K562 (cell line): ENCODE results near the gene CARMIL3. TPM values are rescaled to one million over a fixed set of nuclear protein-coding genes. Genes with fewer than 3 reads are reported as not detected.

Experiments used
- CC2D1A ChIP-seq: fragments of 450-650 bp; IDR thresholded peaks from 2 replicates; pipeline ENCODE4 v1.6.1; 2017; ENCODE audit warnings: mild to moderate bottlenecking
- GATA2 ChIP-seq: sonication (generic); formaldehyde crosslinking; IDR thresholded peaks from 2 replicates; pipeline ENCODE4 v1.4.0; 2020; ENCODE audit warnings: mild to moderate bottlenecking, missing genetic modification reagents
- HLTF ChIP-seq: fragments of 450-650 bp; IDR thresholded peaks from 2 replicates; pipeline ENCODE4 v1.6.1; 2016
- KAT7 ChIP-seq: sonication (generic); formaldehyde crosslinking; IDR thresholded peaks from 2 replicates; pipeline ENCODE4 v1.8.0; 2022; ENCODE audit warnings: missing genetic modification reagents, mild to moderate bottlenecking, borderline replicate concordance
- KDM2B ChIP-seq: fragments of 250-450 bp; sonication (Bioruptor Pico); IDR thresholded peaks from 2 replicates; pipeline ENCODE4 v1.8.0; 2021; ENCODE audit warnings: mild to moderate bottlenecking, moderate library complexity
- L3MBTL2 ChIP-seq: fragments of 450-650 bp; IDR thresholded peaks from 2 replicates; pipeline ENCODE4 v1.6.1; 2016; ENCODE audit warnings: mild to moderate bottlenecking, moderate library complexity
- NFYB ChIP-seq: IDR thresholded peaks from 2 replicates; pipeline ENCODE4 v1.6.1; 2011; ENCODE audit warnings: mild to moderate bottlenecking, moderate library complexity; ENCODE audit not compliant: insufficient read length; ENCODE audit errors: extremely low read depth
- NONO ChIP-seq, 2 experiments: fragments of 200-400 bp in 1 of 2; fragments of 450-650 bp in 1 of 2; formaldehyde crosslinking in 1 of 2; IDR thresholded peaks; 2 replicates each; pipeline ENCODE4 v1.6.1; 2017; ENCODE audit warnings: low read depth in 2 of 2, mild to moderate bottlenecking in 2 of 2, moderate library complexity in 2 of 2, low read length in 1 of 2
- OTX1 ChIP-seq: fragments of 450-650 bp; formaldehyde crosslinking; IDR thresholded peaks from 2 replicates; pipeline ENCODE4 v1.4.0; 2022; ENCODE audit warnings: mild to moderate bottlenecking
- PML ChIP-seq: IDR thresholded peaks from 2 replicates; pipeline ENCODE4 v1.6.1; 2012; ENCODE audit warnings: low read length, inconsistent platforms
- POLR2A ChIP-seq: fragments of 450-650 bp; conservative IDR thresholded peaks from 2 replicates; pipeline ENCODE4 v1.6.1; 2016
- POLR2B ChIP-seq: fragments of 450-650 bp; IDR thresholded peaks from 2 replicates; pipeline ENCODE4 v1.6.1; 2018; ENCODE audit warnings: low read depth; ENCODE audit not compliant: partially characterized antibody
- RBM14 ChIP-seq: fragments of 200-400 bp; formaldehyde crosslinking; IDR thresholded peaks from 2 replicates; pipeline ENCODE4 v1.6.1; 2018; ENCODE audit warnings: low read depth, mild to moderate bottlenecking, low read length, moderate library complexity, borderline replicate concordance; ENCODE audit not compliant: insufficient read depth
- RNF2 ChIP-seq: sonication (generic); IDR thresholded peaks from 2 replicates; pipeline ENCODE4 v1.6.1; 2016
- XRCC3 ChIP-seq: fragments of 450-650 bp; IDR thresholded peaks from 2 replicates; pipeline ENCODE4 v1.6.1; 2017; ENCODE audit warnings: mild to moderate bottlenecking, moderate library complexity
- ZNF184 ChIP-seq: sonication (generic); formaldehyde crosslinking; IDR thresholded peaks from 2 replicates; pipeline ENCODE4 v1.5.0; 2020; ENCODE audit warnings: missing genetic modification reagents
- ZNF408 ChIP-seq: fragments of 250-450 bp; sonication (Bioruptor Pico); IDR thresholded peaks from 2 replicates; pipeline ENCODE4 v1.4.0; 2020; ENCODE audit warnings: low read depth, mild to moderate bottlenecking, moderate library complexity
- ZNF444 ChIP-seq: fragments of 250-450 bp; sonication (Bioruptor Pico); IDR thresholded peaks from 2 replicates; pipeline ENCODE4 v1.4.0; 2020; ENCODE audit warnings: mild to moderate bottlenecking, moderate library complexity
- polyA plus RNA-seq, 8 experiments: library from polyadenylated mRNA; depleted of rRNA in 4 of 8; stranded (reverse) in 5 of 8; unstranded in 3 of 8; fragments of >200 nt; fragmentation: Nextera tagmentation in 2 of 8; fragmentation: Illumina TruSeq in 1 of 8; extraction: Ambion mirVana in 2 of 8; extraction: Trizol in 1 of 8; gene quantifications; 2 replicates each; pipeline versions ENCODE4 v1.2.1 to v1.2.3, GENCODE V29; 2011 to 2014; ENCODE audit warnings: inconsistent platforms in 1 of 8, missing spikeins in 1 of 8
- total RNA-seq, 7 experiments: library from RNA; depleted of rRNA in 6 of 7; stranded (reverse); fragments of >200 nt in 6 of 7; fragmentation: Illumina TruSeq in 2 of 7; extraction: Trizol in 2 of 7; gene quantifications; 2 replicates each; pipeline versions ENCODE4 v1.2.1 to v1.2.3, GENCODE V29; 2011 to 2021; ENCODE audit warnings: low replicate concordance in 1 of 7
- TF ChIP-seq, protein P1 (sequence below), 2 experiments: fragments of 450-650 bp; conservative IDR thresholded peaks; 2 replicates each; pipeline ENCODE4 v1.6.1; 2017; ENCODE audit warnings: mild to moderate bottlenecking in 2 of 2, moderate library complexity in 2 of 2
- TF ChIP-seq, protein P2 (sequence below): fragments of 250-450 bp; sonication (Bioruptor Pico); IDR thresholded peaks from 2 replicates; pipeline ENCODE4 v1.5.0; 2021
- TF ChIP-seq, protein P3 (sequence below): sonication (generic); formaldehyde crosslinking; IDR thresholded peaks from 2 replicates; pipeline ENCODE4 v1.8.0; 2023; ENCODE audit warnings: missing genetic modification reagents, mild to moderate bottlenecking, borderline replicate concordance

CARMIL3 gene
- total and polyA plus RNA-seq, 9 of the 15 experiments (the other 6 are each of a cell fraction or from before 2014, with no cell fraction given): 0.01 to 0.11 (median 0.05) TPM; not detected in 5

- TF ChIP-seq POLR2B: peak; percentile 92
- TF ChIP-seq ZNF184 (CRISPR knock-in tag): no peak
- TF ChIP-seq, protein P1, sequence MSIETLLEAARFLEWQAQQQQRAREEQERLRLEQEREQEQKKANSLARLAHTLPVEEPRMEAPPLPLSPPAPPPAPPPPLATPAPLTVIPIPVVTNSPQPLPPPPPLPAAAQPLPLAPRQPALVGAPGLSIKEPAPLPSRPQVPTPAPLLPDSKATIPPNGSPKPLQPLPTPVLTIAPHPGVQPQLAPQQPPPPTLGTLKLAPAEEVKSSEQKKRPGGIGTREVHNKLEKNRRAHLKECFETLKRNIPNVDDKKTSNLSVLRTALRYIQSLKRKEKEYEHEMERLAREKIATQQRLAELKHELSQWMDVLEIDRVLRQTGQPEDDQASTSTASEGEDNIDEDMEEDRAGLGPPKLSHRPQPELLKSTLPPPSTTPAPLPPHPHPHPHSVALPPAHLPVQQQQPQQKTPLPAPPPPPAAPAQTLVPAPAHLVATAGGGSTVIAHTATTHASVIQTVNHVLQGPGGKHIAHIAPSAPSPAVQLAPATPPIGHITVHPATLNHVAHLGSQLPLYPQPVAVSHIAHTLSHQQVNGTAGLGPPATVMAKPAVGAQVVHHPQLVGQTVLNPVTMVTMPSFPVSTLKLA (conservative IDR thresholded peaks at IDR 0.05): no peak; a peak in 1 of 4 replicates
- 0 out of 2 replicates have a peak, but pooled peaks have one; percentile 37 for TF ChIP-seq RNF2
- no peak for TF ChIP-seq ZNF444 (CRISPR knock-in tag)
- TF ChIP-seq XRCC3: no peak
- peak; percentile 53; the same call in 1 of the 2 replicates for TF ChIP-seq GATA2
- TF ChIP-seq, protein P2, sequence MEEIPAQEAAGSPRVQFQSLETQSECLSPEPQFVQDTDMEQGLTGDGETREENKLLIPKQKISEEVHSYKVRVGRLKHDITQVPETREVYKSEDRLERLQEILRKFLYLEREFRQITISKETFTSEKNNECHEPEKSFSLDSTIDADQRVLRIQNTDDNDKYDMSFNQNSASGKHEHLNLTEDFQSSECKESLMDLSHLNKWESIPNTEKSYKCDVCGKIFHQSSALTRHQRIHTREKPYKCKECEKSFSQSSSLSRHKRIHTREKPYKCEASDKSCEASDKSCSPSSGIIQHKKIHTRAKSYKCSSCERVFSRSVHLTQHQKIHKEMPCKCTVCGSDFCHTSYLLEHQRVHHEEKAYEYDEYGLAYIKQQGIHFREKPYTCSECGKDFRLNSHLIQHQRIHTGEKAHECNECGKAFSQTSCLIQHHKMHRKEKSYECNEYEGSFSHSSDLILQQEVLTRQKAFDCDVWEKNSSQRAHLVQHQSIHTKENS (CRISPR knock-in tag): no peak
- TF ChIP-seq ZNF408 (CRISPR knock-in tag): no peak
- no peak for TF ChIP-seq CC2D1A
- TF ChIP-seq PML: peak; percentile 50
- peak in 1 of 2 experiments; percentile 98; a peak in 2 of 4 replicates for TF ChIP-seq NONO (IDR thresholded peaks at IDR 0.05; ENCODE audit: low read depth in 2 of 2, low read length in 1 of 2)
- TF ChIP-seq KAT7: peak; percentile 65; the same call in 1 of the 2 replicates
- TF ChIP-seq, protein P3, sequence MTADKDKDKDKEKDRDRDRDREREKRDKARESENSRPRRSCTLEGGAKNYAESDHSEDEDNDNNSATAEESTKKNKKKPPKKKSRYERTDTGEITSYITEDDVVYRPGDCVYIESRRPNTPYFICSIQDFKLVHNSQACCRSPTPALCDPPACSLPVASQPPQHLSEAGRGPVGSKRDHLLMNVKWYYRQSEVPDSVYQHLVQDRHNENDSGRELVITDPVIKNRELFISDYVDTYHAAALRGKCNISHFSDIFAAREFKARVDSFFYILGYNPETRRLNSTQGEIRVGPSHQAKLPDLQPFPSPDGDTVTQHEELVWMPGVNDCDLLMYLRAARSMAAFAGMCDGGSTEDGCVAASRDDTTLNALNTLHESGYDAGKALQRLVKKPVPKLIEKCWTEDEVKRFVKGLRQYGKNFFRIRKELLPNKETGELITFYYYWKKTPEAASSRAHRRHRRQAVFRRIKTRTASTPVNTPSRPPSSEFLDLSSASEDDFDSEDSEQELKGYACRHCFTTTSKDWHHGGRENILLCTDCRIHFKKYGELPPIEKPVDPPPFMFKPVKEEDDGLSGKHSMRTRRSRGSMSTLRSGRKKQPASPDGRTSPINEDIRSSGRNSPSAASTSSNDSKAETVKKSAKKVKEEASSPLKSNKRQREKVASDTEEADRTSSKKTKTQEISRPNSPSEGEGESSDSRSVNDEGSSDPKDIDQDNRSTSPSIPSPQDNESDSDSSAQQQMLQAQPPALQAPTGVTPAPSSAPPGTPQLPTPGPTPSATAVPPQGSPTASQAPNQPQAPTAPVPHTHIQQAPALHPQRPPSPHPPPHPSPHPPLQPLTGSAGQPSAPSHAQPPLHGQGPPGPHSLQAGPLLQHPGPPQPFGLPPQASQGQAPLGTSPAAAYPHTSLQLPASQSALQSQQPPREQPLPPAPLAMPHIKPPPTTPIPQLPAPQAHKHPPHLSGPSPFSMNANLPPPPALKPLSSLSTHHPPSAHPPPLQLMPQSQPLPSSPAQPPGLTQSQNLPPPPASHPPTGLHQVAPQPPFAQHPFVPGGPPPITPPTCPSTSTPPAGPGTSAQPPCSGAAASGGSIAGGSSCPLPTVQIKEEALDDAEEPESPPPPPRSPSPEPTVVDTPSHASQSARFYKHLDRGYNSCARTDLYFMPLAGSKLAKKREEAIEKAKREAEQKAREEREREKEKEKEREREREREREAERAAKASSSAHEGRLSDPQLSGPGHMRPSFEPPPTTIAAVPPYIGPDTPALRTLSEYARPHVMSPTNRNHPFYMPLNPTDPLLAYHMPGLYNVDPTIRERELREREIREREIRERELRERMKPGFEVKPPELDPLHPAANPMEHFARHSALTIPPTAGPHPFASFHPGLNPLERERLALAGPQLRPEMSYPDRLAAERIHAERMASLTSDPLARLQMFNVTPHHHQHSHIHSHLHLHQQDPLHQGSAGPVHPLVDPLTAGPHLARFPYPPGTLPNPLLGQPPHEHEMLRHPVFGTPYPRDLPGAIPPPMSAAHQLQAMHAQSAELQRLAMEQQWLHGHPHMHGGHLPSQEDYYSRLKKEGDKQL (CRISPR knock-in tag): no peak
- TF ChIP-seq RBM14: 0 out of 2 replicates have a peak, but pooled peaks have one; percentile 91
- TF ChIP-seq HLTF: peak; percentile 53; the same call in 1 of the 2 replicates
- peak; percentile 93 for TF ChIP-seq POLR2A
- TF ChIP-seq KDM2B (CRISPR knock-in tag): no peak; the same call in 1 of the 2 replicates
- TF ChIP-seq NFYB: no peak
- TF ChIP-seq OTX1 (CRISPR knock-in tag): no peak
- peak; percentile 70 for TF ChIP-seq L3MBTL2
Observed at GRCh38 chr14:24093901-24094840, 42.4 kb downstream of the CARMIL3 start, which contains the start of gene PCK2 (continued).
